PC-9 (cell line): ENCODE results near the gene PLEKHA1. TPM values are rescaled to one million over a fixed set of nuclear protein-coding genes. Genes with fewer than 3 reads are reported as not detected.

ENCODE experiments used
- BruUV-seq: library from RNA; stranded (reverse); fragments of 400-500 nt; replicated peaks from 2 replicates; lab custom pipeline; 2021; lab: Mats Ljungman, UMichigan
- CTCF ChIA-PET: fragments of 300-600 bp; sonication (Branson Sonifier 250); formaldehyde crosslinking; loops from one replicate; lab custom pipeline; 2022; ENCODE audit warnings: antibody characterized with exemption; lab: Charles Lee
- POLR2A ChIA-PET: fragments of 300-600 bp; sonication (Branson Sonifier 250); formaldehyde crosslinking; loops from one replicate; lab custom pipeline; 2022; ENCODE audit warnings: antibody characterized with exemption; ENCODE audit not compliant: unreplicated experiment; lab: Charles Lee
- DNase-seq, 2 experiments: peaks; one replicate each; pipeline versions ENCODE4 v3.0.0 to v3.0.0-alpha.2; 2015 to 2022; ENCODE audit warnings: mixed read lengths in 1 of 2
- H2AFZ ChIP-seq: fragments of 200-600 bp; sonication (generic); 2 replicates; pipeline ENCODE4 v1.8.1; 2017; ENCODE audit warnings: antibody characterized with exemption
- H3F3A ChIP-seq: fragments of 200-600 bp; sonication (generic); 2 replicates; pipeline ENCODE4 v1.8.1; 2017; ENCODE audit warnings: antibody characterized with exemption, mild to moderate bottlenecking, low read depth; ENCODE audit not compliant: insufficient read depth
- H3K27ac ChIP-seq: fragments of 200-600 bp; sonication (generic); 2 replicates; pipeline ENCODE4 v1.6.1; 2016; ENCODE audit warnings: mixed run types
- H3K27me3 ChIP-seq: fragments of 200-600 bp; sonication (generic); 2 replicates; pipeline ENCODE4 v1.6.1; 2016; ENCODE audit warnings: low read depth, mixed run types; ENCODE audit not compliant: insufficient read depth
- H3K36me3 ChIP-seq: fragments of 200-600 bp; sonication (generic); 2 replicates; pipeline ENCODE4 v1.6.1; 2016; ENCODE audit warnings: low read depth, mixed run types
- H3K4me1 ChIP-seq: fragments of 200-600 bp; sonication (generic); replicated peaks from 2 replicates; pipeline ENCODE4 v1.6.1; 2016; ENCODE audit warnings: mixed run types; ENCODE audit not compliant: insufficient read depth
- H3K4me2 ChIP-seq: fragments of 200-600 bp; sonication (generic); 2 replicates; pipeline ENCODE4 v1.6.1; 2017; ENCODE audit warnings: mixed run types
- H3K4me3 ChIP-seq: fragments of 200-600 bp; sonication (generic); 2 replicates; pipeline ENCODE4 v1.6.1; 2016; ENCODE audit warnings: mixed run types
- H3K79me2 ChIP-seq: fragments of 200-600 bp; sonication (generic); 2 replicates; pipeline ENCODE4 v1.6.1; 2017; ENCODE audit warnings: low read depth, mixed run types
- H3K9me2 ChIP-seq: fragments of 200-600 bp; sonication (generic); 2 replicates; pipeline ENCODE4 v1.8.1; 2017; ENCODE audit warnings: mild to moderate bottlenecking; ENCODE audit not compliant: insufficient read depth
- H3K9me3 ChIP-seq: fragments of 200-600 bp; sonication (generic); 2 replicates; pipeline ENCODE4 v1.8.1; 2016; ENCODE audit warnings: low read depth; ENCODE audit not compliant: insufficient read depth
- H4K20me1 ChIP-seq: fragments of 200-600 bp; sonication (generic); 2 replicates; pipeline ENCODE4 v1.8.1; 2017; ENCODE audit not compliant: insufficient read depth
- EZH2 ChIP-seq: fragments of 200-600 bp; sonication (generic); IDR thresholded peaks from 2 replicates; pipeline ENCODE4 v1.8.0; 2017; ENCODE audit warnings: antibody characterized with exemption, low read depth
- intact Hi-C: fragments of 100-400 bp; cut with micrococcal nuclease; formaldehyde crosslinking; loops from one replicate; pipeline ENCODE4 v1.10.0; 2022; ENCODE audit not compliant: unreplicated experiment
- total RNA-seq: library from RNA; stranded (reverse); gene quantifications from 2 replicates; pipeline ENCODE4 v1.2.3, GENCODE V29; 2021
- TF ChIP-seq, protein P1 (sequence below): fragments of 200-600 bp; sonication (generic); conservative IDR thresholded peaks from 2 replicates; pipeline ENCODE4 v1.6.1; 2017; ENCODE audit warnings: mixed run types, antibody characterized with exemption, mild to moderate bottlenecking, moderate library complexity

PLEKHA1 gene
- total RNA-seq, 1 experiment from 2014 or later, result 33.8 TPM

DNA sequence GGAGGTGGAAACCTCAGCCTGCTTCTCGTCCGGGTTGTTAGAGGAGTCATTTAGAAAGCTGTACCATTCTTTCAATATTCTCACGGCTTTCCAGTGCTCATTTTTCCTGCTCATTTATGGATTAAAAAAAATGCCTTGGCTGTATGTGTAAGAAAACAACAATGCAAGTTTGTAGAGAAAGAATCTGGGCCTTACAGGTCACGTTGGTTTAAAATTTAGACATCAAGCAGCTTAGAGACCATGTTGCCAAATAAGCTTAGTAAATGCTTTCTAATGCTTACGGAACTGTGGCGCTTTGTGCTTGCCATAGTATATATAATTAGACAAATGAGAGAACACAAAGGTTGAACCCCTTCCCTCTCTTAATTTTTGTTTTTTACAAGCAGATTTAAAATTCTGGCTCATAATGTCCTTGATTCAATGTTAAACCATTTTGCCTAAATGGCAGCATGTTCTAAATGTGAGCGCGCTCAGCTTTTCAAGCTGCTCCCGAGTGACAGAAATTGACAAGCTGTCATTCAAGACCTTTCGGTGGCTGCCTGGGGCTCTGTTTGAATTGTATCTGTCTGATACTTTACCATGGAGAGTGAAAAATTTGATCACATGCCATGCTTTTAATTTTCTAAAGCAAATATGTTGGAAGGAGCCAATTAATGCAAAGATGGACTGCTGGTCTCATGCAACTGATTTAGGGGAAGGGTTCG is 81.0 kb downstream of the PLEKHA1 start:
- POLR2A ChIA-PET, result no interaction called here
- CTCF ChIA-PET, result no interaction called here
- no peaks in the 10 kb centered on the region for H3K36me3 ChIP-seq
- intact Hi-C loops, result no loop called here
- no peak overlapping the region for H3K27ac ChIP-seq
- no peaks in the 10 kb centered on the region for H3K79me2 ChIP-seq
- no TSS peak for BruUV-seq
- H3K4me2 ChIP-seq, result no peak overlapping the region
- H2AFZ ChIP-seq, result no peak overlapping the region
- no peaks in the 10 kb centered on the region for H3K4me1 ChIP-seq
- H3K9me3 ChIP-seq, result no peaks in the 10 kb centered on the region
- no peaks in the 10 kb centered on the region for H3K27me3 ChIP-seq
- DNase-seq, result no peak
- H3K4me3 ChIP-seq, result no peak overlapping the region
- H3K9me2 ChIP-seq, result no peaks in the 10 kb centered on the region
- no peaks in the 10 kb centered on the region for H3F3A ChIP-seq
- TF ChIP-seq, protein P1, sequence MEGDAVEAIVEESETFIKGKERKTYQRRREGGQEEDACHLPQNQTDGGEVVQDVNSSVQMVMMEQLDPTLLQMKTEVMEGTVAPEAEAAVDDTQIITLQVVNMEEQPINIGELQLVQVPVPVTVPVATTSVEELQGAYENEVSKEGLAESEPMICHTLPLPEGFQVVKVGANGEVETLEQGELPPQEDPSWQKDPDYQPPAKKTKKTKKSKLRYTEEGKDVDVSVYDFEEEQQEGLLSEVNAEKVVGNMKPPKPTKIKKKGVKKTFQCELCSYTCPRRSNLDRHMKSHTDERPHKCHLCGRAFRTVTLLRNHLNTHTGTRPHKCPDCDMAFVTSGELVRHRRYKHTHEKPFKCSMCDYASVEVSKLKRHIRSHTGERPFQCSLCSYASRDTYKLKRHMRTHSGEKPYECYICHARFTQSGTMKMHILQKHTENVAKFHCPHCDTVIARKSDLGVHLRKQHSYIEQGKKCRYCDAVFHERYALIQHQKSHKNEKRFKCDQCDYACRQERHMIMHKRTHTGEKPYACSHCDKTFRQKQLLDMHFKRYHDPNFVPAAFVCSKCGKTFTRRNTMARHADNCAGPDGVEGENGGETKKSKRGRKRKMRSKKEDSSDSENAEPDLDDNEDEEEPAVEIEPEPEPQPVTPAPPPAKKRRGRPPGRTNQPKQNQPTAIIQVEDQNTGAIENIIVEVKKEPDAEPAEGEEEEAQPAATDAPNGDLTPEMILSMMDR, result no peak
- TF ChIP-seq EZH2, result no peak
- H4K20me1 ChIP-seq, result no peaks in the 10 kb centered on the region

DNA sequence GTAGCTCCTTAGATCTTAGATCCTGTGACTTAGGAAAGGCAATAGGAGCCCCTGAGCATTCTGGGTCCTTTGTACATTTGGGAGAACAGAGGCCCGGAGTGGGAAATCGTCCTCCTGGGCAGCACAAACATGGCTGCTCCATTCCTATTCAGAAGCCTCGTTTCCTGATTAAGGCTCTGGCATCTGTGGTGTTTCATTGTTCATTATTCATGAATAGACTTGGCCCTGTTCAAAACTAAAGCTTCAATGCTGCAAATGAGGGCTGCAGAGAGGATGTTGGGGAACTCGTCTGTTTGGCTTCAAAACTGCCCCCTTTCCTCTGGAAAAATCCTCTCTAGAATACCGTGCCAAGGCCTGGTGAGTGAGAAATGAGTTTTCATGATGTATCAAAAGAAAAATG is 83.4 kb downstream of the PLEKHA1 start:
- Histone ChIP-seq H3F3A (no peaks in the 10 kb centered on the region), H3K9me2 (no peaks in the 10 kb centered on the region), H3K36me3 (no peaks in the 10 kb centered on the region), H3K4me1 (no peaks in the 10 kb centered on the region), H3K27me3 (peaks cover 1% of the 10 kb centered on the region; the same call in 1 of the 2 replicates), H4K20me1 (no peaks in the 10 kb centered on the region), H3K4me2 (no peak overlapping the region), H3K79me2 (no peaks in the 10 kb centered on the region), H2AFZ (no peak overlapping the region), H3K9me3 (no peaks in the 10 kb centered on the region), H3K27ac (no peak overlapping the region), H3K4me3 (no peak overlapping the region)
- POLR2A ChIA-PET, result no interaction called here
- TF ChIP-seq, protein P1, result no peak
- TF ChIP-seq EZH2, result no peak
- no TSS peak for BruUV-seq
- CTCF ChIA-PET, result no interaction called here
- DNase-seq, result no peak
- intact Hi-C loops, result no loop called here

DNA sequence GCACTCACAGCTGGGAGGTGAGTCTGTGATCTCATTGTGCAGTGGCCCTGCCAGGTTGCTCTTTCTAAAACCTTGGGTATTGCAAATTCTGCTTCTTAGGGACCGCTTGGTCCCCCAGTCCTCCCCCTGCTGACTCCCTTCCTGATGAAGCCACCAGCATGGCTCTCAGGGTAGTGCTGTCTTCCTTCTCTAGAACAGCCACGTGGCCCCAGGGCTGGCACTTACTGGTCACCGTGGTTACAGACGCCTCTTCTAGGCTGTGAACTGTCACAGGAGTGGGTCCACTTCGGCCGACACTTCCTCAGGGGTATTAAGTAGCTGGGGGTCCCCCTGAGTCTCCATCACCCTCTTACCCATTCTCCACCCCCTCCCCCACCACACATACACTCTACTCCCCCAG is 84.2 kb downstream of the PLEKHA1 start:
- TF ChIP-seq EZH2, result no peak
- TF ChIP-seq, protein P1, result no peak
- Histone ChIP-seq H3K4me1 (no peaks in the 10 kb centered on the region), H3K4me3 (no peak overlapping the region), H3K4me2 (no peak overlapping the region), H3F3A (no peaks in the 10 kb centered on the region), H3K36me3 (no peaks in the 10 kb centered on the region), H2AFZ (no peak overlapping the region), H3K27me3 (peaks cover 9% of the 10 kb centered on the region; the same call in 1 of the 2 replicates), H3K9me3 (no peaks in the 10 kb centered on the region), H4K20me1 (no peaks in the 10 kb centered on the region), H3K27ac (no peak overlapping the region), H3K9me2 (no peaks in the 10 kb centered on the region), H3K79me2 (no peaks in the 10 kb centered on the region)
- ChIA-PET CTCF (no interaction called here), POLR2A (no interaction called here)
- intact Hi-C loops, result no loop called here
- no TSS peak for BruUV-seq
- no peak for DNase-seq
